Dedifferentiated amniotic fluid mesenchymal stem cell (primary cell): Measurements from ENCODE around the gene MS4A7.

Experiments
- DNase-seq: peaks from one replicate; pipeline ENCODE4 v3.0.0-alpha.2; 2016; ENCODE audit errors: extremely low spot score

Gene MS4A7

GRCh38 chr11:60371386-60371785 is 6.9 kb upstream of the MS4A7 start:
- no peak for DNase-seq

GRCh38 chr11:60371854-60372253 is 6.5 kb upstream of the MS4A7 start:
- DNase-seq = no peak

- no peak for DNase-seq
Measured at GRCh38 chr11:60372767-60373166, 5.6 kb upstream of the MS4A7 start.

- DNase-seq = no peak
Measured at GRCh38 chr11:60375316-60375715, 3.0 kb upstream of the MS4A7 start.

GRCh38 chr11:60376601-60377000 is 1.7 kb upstream of the MS4A7 start:
- no peak for DNase-seq

GRCh38 chr11:60377401-60378136 is 763 bp upstream of the MS4A7 start:
- no peak for DNase-seq

GRCh38 chr11:60389279-60389910 is 11.1 kb downstream of the MS4A7 start:
- DNase-seq = no peak

GRCh38 chr11:60390419-60390818 is 12.1 kb downstream of the MS4A7 start:
- DNase-seq = no peak

GRCh38 chr11:60392361-60392760 is 14.0 kb downstream of the MS4A7 start:
- no peak for DNase-seq

GRCh38 chr11:60393016-60393415 is 14.7 kb downstream of the MS4A7 start:
- DNase-seq = no peak

GRCh38 chr11:60394666-60395380 is 16.5 kb downstream of the MS4A7 start:
- no peak for DNase-seq

GRCh38 chr11:60396382-60396781 is 18.1 kb downstream of the MS4A7 start, which contains the start of gene MS4A14:
Gene MS4A14, plus strand, starts transcription at chr11:60396459. Its CDS starts 120 bp downstream, at chr11:60396579.
- DNase-seq = no peak

GRCh38 chr11:60396799-60397198 is 18.5 kb downstream of the MS4A7 start:
- DNase-seq = no peak

GRCh38 chr11:60420015-60420414 is 41.7 kb downstream of the MS4A7 start:
- no peak for DNase-seq

- no peak for DNase-seq
Measured at GRCh38 chr11:60422609-60423008, 44.3 kb downstream of the MS4A7 start.

GRCh38 chr11:60428517-60428916 is 50.2 kb downstream of the MS4A7 start:
- DNase-seq = no peak

GRCh38 chr11:60429272-60429671 is 50.9 kb downstream of the MS4A7 start, which contains the start of gene MS4A5:
Gene MS4A5, plus strand, starts transcription at chr11:60429572. Its CDS starts 103 bp downstream, at chr11:60429675.
- DNase-seq = no peak

- DNase-seq = no peak
Measured at GRCh38 chr11:60431251-60431650, 52.9 kb downstream of the MS4A7 start.

GRCh38 chr11:60433401-60433800 is 55.1 kb downstream of the MS4A7 start:
- DNase-seq = no peak
